ENCODE data around the gene LAMTOR2.
"Not testable (repeated sequence)": the region's sequence is repeated elsewhere in the genome, so short reads cannot be mapped to it uniquely, and the experiment has no call there.

LAMTOR2 gene

DNA sequence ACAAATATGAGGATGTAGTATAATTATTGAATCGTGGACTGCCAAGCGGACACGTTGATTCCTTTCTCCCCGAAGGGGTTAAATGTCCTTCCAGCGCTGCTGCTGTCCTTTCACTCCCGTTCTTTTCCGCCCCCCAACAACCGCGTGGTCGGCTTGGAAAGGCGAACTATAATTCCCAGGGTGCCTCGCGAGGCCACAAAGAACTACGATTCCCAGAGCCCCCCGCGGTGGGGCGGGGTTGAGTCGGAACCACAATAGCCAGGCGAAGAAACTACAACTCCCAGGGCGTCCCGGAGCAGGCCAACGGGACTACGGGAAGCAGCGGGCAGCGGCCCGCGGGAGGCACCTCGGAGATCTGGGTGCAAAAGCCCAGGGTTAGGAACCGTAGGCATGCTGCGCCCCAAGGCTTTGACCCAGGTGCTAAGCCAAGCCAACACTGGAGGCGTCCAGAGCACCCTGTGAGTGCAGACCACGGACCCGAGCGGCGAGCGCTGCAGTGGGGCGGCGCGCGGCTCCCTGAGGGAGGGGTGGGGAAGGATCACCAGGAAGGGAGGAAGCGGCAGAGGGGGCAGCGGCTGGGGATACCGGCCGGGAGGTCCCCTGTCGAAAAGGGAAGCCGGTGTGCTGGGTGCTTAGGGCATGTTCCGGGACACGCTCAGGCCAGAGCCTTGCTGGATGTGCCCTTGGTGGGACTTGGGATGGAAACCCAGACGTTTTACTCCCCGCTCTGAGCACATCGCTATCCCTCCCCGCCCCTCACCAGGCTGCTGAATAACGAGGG is at the start of gene LAMTOR2:
LAMTOR2 (plus strand) TSS at position 283 of the 781 bp plus-strand sequence; CDS start at position 391, 108 bp downstream.
- peak; percentile 82 to 93 (median 88) for DNase-seq

DNA sequence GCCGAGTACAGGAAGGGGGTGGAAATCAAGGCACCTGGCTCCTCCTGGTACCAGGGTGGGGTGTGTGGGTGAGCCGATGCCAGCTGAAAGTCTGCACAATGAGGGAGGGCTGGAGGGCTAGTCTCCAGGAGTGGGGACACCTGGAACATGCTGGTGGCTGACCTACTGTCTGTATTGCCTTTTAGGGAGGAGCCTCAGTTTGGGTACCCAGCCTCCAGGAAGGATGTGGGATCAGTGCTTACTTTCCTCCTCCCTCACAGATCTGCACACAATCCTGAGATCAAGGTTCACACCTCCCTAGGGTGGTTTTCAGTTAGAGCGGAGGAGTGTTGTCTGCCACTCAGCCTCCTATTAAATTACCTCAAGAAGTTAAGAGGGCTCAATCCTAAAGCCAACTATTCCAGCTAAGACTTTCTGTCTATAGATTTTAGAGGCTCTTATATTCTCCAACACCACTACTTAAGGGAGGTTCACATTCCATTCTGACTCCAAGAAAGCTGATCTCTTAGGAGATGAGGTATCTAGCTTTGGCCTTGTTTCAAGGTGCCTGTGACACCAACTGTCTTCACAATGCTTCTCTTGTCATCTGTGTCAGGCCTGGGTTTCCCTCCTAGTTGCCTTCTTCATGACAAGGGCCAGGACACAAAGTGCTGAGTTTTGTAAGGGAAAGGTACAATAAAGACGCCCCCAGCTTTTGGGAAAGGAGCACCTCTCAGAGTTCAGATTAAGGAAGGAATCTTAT is 49.6 kb upstream of the LAMTOR2 start:
- DNase-seq, result no peak

- no peak for DNase-seq
These were observed 47.8 kb upstream of the LAMTOR2 start for GRCh38 chr1:156006666-156007376.

GRCh38 chr1:156009404-156009803 is 45.2 kb upstream of the LAMTOR2 start:
- no peak for DNase-seq

- DNase-seq, result no peak
These were observed 42.3 kb upstream of the LAMTOR2 start for GRCh38 chr1:156012051-156012817.

DNA sequence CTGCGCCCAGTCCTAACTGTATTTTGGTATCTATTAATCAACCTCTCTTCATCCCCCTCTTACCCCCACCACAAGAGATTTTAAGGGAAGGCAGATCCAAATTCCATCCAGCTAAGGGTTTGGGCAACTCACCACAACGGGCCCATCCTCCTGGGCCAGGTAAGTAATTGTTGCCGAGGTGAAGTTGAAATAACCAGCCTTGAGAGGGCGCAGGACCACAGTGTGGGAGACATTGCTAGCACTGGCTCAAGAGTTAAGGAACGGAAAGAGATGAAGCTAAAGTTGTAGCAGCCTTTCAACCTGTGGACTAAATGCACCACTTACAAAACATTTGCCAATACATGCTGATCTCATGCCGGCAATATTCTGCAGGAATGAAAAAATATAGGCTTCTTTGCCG is 39.8 kb upstream of the LAMTOR2 start:
- DNase-seq, result no peak

GRCh38 chr1:156019946-156020292 is 34.7 kb upstream of the LAMTOR2 start:
- no peak for DNase-seq

DNA sequence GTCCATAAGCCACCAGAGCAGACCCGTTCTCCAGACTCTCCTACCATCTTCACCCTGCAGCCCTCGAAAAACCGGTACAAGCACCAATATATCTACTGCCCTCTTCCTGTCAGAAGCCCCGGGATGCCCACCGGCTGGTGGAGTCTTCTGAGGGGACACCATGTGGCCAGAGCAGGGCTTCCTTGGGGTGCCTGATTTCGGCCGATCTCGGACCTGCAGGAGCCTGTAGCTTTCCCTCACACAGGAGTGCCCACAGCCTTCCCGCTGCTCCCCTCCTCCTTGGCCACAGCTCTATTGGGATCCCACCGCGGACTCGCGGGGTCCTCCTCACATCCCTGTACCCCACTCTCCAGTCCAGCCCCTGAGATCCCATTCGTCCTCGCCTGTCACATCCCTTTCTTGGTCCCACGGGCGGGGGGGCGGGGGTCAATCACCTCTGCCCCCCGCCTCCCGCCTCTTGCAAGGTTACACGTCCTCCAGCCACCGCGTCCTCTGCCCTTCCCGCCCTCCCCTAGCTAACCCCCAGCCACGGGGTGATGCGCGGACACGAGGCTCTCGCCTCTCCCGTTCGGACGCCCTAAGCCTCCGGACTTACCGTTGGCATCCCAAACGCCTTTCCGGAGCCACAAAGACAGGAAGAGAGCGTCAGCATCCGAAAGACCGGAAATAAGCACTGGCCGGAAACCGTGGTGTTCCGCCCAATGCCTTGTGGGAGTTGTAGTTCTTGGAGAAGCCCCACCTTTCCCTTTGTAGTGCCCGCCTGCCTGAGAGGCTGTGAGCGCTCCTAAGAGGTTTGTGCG is 34.1 kb upstream of the LAMTOR2 start, which contains the start of gene SSR2:
SSR2 (minus strand) TSS at position 659 of the 800 bp plus-strand sequence. CDS start 784 bp downstream, outside the sequence.
- peak; percentile 35 to 69 (median 52) for DNase-seq

- DNase-seq, result no peak
These were observed 33.5 kb upstream of the LAMTOR2 start for GRCh38 chr1:156021093-156021428.

GRCh38 chr1:156021954-156022353 is 32.6 kb upstream of the LAMTOR2 start:
- DNase-seq, result no peak

- DNase-seq, result no peak
These were observed 29.8 kb upstream of the LAMTOR2 start for GRCh38 chr1:156024801-156025200.

DNA sequence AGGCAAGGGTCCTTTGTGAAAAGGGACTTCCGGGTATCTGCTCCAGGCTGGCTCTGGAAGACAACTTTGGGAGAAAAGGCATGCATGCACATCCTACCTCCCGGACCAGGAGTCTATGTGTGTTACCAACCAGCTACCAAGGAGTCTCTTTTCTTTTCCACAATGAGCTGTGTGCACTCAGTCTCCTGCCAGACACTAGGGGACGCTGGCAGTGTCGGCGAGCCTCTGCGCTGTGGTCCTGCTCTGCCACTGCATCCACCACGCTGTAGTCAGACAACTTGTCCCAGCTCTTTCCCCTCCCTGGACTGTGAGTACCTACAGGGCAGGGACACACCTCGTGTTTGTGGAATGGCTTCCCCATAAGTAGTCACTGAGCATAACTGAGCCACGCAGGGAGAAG is 28.7 kb upstream of the LAMTOR2 start:
- no peak for DNase-seq

- DNase-seq, result no peak
These were observed 28.0 kb upstream of the LAMTOR2 start for GRCh38 chr1:156026588-156026987.

- DNase-seq, result no peak
These were observed 21.6 kb upstream of the LAMTOR2 start for GRCh38 chr1:156033011-156033410.

DNA sequence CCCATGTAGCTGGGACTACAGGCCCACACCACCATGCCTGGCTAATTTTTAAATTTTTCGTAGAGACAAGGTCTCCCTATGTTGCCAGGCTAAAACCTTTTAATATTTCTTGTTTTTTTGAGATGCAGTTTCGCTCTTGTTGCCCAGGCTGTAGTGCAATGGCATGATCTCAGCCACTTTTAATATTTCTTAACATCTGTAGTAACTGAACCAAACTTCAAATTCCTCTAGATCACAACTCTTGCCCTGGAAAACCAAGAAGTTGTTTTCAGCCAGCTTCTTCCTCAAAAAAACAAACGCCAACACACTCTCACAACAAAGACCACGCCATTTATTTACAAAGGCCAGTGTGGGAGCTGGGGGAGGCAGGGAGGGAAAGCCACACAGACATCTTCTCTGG is 19.6 kb upstream of the LAMTOR2 start:
- not testable (repeated sequence) for DNase-seq

DNA sequence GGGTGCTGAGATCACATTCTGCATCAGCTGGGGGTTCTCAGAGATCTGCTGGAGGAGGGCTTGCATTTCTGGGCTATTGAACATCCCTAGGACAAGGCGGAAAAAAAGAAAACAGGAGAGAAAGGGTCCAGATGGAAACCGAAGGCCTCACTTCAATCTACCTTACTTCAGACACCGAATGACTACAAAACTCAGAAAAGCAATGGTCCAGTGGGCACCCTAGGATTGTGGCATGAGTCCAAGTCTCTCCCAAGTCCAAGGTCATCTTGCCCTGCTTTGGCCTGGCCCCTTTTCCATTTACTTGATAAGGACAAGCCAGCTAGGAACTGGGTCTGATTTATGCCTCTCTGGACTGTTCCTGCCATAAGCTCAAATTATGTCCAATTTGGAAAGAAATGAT is 11.8 kb upstream of the LAMTOR2 start:
- no peak for DNase-seq

GRCh38 chr1:156045076-156045475 is 9.5 kb upstream of the LAMTOR2 start:
- no peak for DNase-seq

- DNase-seq, result no peak
These were observed 5.8 kb upstream of the LAMTOR2 start for GRCh38 chr1:156048663-156049258.

DNA sequence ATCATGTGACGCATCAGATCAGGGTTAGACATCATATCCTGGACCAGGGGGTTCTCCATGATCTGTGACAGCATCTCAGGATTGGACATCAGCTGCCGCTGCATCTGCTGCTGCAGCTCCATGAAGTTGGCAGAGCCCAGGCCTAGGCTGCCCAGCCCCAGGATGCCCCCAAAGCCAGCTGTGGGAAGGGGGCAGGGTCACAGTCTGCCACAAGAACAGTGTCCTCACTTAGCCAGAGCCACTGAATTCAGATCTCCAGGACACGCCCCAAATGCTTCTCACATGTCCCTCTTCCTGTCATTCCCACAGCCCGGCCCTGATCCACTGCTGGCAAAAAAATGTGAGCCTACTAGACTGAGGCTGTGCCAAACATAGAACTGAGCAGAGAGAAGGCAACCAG is 4.2 kb upstream of the LAMTOR2 start:
- DNase-seq, result no peak

- no peak for DNase-seq
These were observed 3.4 kb upstream of the LAMTOR2 start for GRCh38 chr1:156051011-156051725.
